HUES48 (cell line): ENCODE measurements around the gene KCNMA1.
"Not testable (repeated sequence)": the region's sequence is repeated elsewhere in the genome, so short reads cannot be mapped to it uniquely, and the experiment has no call there.

Experiments
- H3K27ac ChIP-seq: one replicate; pipeline ENCODE4 v1.7.0; 2013; ENCODE audit warnings: low read depth, low read length, inconsistent platforms
- H3K27me3 ChIP-seq: 2 replicates; pipeline ENCODE4 v1.6.1; 2013; ENCODE audit warnings: mild to moderate bottlenecking, low read length; ENCODE audit not compliant: control insufficient read depth, insufficient read depth
- H3K36me3 ChIP-seq: 2 replicates; pipeline ENCODE4 v1.6.1; 2013; ENCODE audit warnings: low read length; ENCODE audit not compliant: control insufficient read depth, insufficient read depth
- H3K4me1 ChIP-seq: 2 replicates; pipeline ENCODE4 v1.6.1; 2013; ENCODE audit warnings: mild to moderate bottlenecking, low read length; ENCODE audit not compliant: control insufficient read depth, insufficient read depth
- H3K4me3 ChIP-seq: 2 replicates; pipeline ENCODE4 v1.5.1; 2013; ENCODE audit warnings: mild to moderate bottlenecking, low read depth, low read length
- H3K9ac ChIP-seq: 2 replicates; pipeline ENCODE4 v1.6.1; 2013; ENCODE audit warnings: mild to moderate bottlenecking, low read depth, low read length, moderate library complexity
- H3K9me3 ChIP-seq: 2 replicates; pipeline ENCODE4 v1.6.1; 2013; ENCODE audit warnings: low read length; ENCODE audit not compliant: control insufficient read depth, insufficient read depth

KCNMA1 gene

DNA sequence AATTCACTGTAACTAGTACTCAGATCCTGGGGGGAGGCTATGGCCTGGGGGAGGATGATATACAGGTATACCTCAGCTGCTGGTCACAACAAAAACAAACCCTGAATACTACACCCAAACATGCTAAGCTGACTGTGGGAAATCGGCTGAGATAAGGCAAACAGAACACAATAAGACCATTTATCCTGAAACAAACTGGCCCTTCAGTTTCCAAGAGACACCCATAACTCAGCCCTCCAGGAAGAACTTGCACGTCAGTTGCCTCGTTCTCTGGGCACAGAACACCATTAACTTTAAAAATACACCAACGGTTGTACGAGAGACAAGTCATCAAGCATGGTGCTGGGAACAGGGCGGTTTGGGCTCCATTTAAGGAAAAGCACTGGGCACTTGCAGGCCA, 24.1 kb upstream of the KCNMA1 start:
- Histone ChIP-seq H3K4me1 (no peaks in the 10 kb centered on the region), H3K27ac (no peak overlapping the region), H3K4me3 (no peak overlapping the region), H3K27me3 (no peaks in the 10 kb centered on the region), H3K9me3 (peaks cover 18% of the 10 kb centered on the region), H3K36me3 (no peaks in the 10 kb centered on the region), H3K9ac (no peak overlapping the region)

DNA sequence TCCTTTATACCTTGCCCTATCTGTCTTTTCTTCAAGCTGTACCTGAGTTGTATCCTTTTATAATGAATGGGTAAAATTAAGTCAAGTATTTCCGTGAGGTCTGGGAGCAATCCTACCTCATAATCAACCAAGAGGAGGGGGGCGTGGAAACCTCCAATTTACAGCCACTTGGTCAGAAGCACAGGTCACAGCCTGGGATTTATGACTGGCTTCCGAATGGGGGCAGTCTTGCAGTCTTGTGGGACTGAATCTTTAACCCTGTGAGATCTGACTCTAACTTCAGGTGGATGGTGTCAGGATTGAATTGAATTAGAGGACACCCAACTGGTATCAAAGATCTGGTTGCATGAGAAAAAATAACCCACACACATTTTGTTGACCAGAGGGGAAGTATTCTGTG, 23.5 kb upstream of the KCNMA1 start:
- no peaks in the 10 kb centered on the region for H3K27me3 ChIP-seq
- H3K9ac ChIP-seq: no peak overlapping the region
- no peak overlapping the region for H3K4me3 ChIP-seq
- H3K4me1 ChIP-seq: no peaks in the 10 kb centered on the region
- peaks cover 18% of the 10 kb centered on the region for H3K9me3 ChIP-seq
- no peaks in the 10 kb centered on the region for H3K36me3 ChIP-seq
- no peak overlapping the region for H3K27ac ChIP-seq

DNA sequence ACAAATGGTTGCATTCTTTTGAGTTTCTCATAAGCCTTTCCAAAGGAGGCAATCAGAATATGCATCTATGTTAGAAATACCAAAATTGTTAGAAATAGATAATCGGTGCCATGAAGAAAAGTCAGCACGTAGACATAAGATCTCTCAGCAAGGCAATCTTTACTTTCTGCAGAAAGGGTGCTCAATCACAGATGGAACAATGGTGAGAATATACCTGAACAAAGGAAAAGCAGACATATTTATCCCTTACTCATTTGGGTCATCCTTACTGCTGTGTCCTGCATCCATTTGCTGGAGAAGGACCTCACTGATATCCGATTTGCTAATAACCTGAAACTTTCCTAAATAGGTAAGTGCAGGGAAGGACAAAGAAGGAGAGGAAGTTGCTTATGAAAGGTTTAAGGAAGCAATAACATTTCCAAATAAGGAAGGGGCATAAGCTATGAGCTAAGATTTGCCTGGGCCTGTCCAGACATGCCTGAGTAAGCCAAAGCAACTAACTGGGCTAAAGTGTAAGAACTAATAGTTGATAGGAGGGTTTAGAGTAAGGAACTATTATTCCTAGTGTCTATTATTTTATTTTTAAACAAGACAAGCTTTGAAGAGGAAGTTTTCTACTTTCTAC, 21.6 kb upstream of the KCNMA1 start:
- H3K36me3 ChIP-seq, H3K27ac ChIP-seq, H3K4me3 ChIP-seq, H3K9ac ChIP-seq, H3K4me1 ChIP-seq, H3K27me3 ChIP-seq: not testable (repeated sequence)
- H3K9me3 ChIP-seq: peaks cover 18% of the 10 kb centered on the region

DNA sequence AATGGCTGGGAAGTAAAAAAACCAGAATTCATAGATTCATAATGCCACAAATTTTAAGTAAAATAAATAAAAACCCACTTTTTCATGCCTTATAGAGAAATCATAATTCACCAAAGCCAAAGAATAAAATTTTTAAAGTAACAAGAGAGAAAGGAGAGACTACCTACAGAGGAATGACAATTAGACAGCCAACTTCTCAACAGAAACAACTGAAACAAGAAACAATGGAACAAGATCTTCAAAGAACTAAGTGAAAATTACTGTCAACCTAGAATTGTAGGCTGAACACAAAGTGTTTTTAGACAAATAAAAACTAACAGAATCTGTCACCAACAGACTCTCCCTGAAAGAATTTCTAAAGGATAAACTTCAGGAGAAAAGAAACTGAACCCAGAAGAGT, 15.6 kb upstream of the KCNMA1 start:
- Histone ChIP-seq H3K27ac (no peak overlapping the region), H3K4me1 (peaks cover 16% of the 10 kb centered on the region; the same call in 1 of the 2 replicates), H3K4me3 (no peak overlapping the region), H3K27me3 (no peaks in the 10 kb centered on the region), H3K36me3 (no peaks in the 10 kb centered on the region), H3K9me3 (peaks cover 8% of the 10 kb centered on the region), H3K9ac (no peak overlapping the region)

DNA sequence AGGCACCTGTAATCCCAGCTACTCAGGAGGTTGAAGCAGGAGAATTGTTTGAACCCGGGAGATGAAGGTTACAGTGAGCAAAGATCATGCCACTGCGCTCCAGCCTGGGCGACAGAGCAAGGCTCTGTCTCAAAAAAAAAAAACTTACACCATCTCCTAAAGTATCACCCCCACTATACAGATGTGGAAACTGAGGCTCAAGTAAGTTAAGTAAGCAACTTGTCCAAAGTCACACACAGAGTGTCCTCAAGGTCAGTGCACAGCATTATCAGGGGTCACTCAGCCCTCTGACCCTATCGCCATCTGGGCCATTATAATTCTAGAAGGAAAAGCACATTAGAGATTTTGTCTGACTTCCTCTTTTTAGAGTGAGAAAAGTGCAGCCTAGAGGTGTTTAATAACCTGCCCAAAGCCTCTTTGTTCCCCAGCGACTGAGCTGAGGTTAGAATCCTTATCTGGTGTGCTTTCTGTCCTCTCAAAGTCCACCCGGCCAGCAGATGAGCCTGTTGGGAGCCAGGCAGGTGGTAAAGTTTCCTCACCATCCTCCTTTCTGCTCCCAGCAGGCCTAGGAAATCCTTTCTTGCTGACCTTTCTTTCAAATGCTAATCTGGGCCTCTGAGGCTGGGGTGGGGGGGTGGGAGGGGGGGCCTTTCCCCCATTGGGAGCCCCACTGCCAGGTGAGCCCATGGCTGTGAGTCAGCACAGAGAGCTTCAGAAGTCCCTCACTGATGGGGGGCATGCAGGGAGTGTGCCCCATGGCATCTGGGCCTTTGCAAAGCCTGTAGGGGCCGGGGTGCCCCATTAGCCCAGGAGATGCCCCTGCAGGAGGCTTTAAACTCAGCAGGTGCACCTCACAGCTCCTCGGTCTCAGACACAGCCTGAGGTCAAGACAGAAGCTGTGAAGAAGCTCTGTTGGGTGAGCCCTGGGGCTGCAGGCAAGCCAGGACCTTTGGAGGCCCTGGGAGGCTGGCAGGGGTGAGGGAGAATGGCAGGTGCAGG, 12.0 kb upstream of the KCNMA1 start:
- peaks cover 16% of the 10 kb centered on the region; the same call in 1 of the 2 replicates for H3K4me1 ChIP-seq
- H3K27ac ChIP-seq: peak overlapping the region; percentile 36
- no peaks in the 10 kb centered on the region for H3K36me3 ChIP-seq
- no peak overlapping the region for H3K9ac ChIP-seq
- peaks cover 8% of the 10 kb centered on the region for H3K9me3 ChIP-seq
- no peak overlapping the region; the same call in 1 of the 2 replicates for H3K4me3 ChIP-seq
- H3K27me3 ChIP-seq: no peaks in the 10 kb centered on the region

DNA sequence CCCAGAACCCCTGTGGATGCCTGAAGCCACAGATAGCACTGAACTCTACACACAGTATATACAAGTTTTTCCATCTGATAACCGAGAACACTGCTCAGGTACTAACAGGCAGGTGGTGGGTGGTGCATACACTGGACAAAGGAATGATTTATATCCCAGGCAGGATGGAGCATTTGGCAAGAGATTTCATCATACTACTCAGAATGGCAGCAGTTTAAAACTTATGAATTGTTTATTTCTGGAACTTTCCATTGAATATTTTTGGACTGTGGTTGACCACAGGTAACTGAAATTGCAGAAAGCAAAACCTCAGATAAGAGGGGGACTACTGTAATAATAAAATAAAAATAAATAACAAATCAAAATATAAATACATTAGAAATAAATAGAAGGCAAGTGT, 10.9 kb upstream of the KCNMA1 start:
- no peak overlapping the region for H3K9ac ChIP-seq
- H3K27ac ChIP-seq: no peak overlapping the region
- peaks cover 12% of the 10 kb centered on the region for H3K9me3 ChIP-seq
- H3K27me3 ChIP-seq: no peaks in the 10 kb centered on the region
- H3K4me3 ChIP-seq: no peak overlapping the region
- peaks cover 16% of the 10 kb centered on the region; the same call in 1 of the 2 replicates for H3K4me1 ChIP-seq
- H3K36me3 ChIP-seq: no peaks in the 10 kb centered on the region

DNA sequence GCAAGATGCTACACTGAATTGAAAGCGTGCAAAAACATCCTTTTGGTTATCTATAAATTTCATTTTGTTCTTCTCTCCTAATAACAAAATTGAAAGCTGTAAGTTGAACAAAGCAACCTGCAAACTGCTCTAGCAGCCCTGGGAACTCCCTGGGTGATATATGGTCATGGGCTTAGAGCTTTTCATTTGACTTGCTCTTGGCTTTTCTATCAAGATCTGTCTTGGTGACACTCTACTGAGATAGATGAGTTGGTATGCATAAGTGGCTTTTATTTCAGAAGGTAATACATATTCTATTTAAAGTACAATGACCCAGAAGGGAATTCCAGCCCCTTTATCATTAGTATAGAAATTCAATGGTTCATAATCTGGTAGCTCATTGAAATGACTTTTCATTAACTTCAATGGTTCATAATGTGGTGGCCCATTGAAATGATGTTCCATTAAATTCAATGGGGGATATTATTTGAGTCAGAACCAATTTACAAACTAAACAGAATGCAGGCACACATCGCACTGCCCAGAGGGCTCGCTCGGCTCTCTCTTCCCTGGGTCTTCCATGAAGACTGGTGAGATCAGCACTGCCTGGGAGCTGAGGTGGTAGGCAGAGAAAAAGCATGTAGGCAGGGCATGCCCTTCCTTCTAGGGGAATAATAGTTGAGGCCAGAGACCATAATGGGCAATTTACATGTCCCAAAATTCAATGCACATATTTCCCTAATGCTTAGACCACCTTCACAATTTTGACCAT, 10.1 kb upstream of the KCNMA1 start:
- no peak overlapping the region for H3K9ac ChIP-seq
- peaks cover 8% of the 10 kb centered on the region for H3K9me3 ChIP-seq
- H3K27me3 ChIP-seq: no peaks in the 10 kb centered on the region
- H3K4me3 ChIP-seq: no peak overlapping the region
- no peaks in the 10 kb centered on the region for H3K36me3 ChIP-seq
- H3K4me1 ChIP-seq: peaks cover 16% of the 10 kb centered on the region; the same call in 1 of the 2 replicates
- no peak overlapping the region for H3K27ac ChIP-seq

DNA sequence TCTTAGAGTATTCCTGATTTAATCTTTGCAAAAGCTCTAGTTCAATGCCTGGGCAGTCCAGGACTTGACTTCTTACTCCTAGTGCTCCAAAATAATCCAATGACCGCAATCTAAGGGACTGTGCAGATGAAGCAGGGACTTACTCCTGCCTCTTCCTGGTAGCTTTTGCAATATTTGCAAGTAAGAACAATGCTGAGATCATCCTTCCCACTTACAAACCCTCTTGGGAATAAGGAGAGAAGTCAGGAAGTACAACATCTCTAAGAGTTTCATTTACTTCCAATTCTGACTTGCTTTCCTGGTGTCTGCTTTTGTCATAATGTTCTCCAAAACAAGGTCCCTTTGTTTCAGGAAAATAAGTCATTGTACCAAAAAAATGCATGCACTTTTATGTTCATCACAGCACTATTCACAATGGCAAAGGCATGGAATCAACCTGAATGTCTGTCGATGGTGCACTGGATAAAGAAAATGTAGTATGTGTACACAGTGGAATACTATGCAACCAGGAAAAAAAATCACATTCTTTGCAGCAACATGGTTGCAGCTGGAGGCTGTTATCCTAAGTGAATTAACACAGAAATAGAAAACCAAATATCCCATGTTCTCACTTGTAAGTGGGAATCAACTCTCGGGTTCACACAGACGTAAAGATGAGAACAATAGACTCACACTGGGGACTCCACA, 7.1 kb upstream of the KCNMA1 start:
- Histone ChIP-seq H3K36me3 (no peaks in the 10 kb centered on the region), H3K4me3 (no peak overlapping the region; the same call in 1 of the 2 replicates), H3K9me3 (peaks cover 8% of the 10 kb centered on the region), H3K4me1 (peaks cover 5% of the 10 kb centered on the region; the same call in 1 of the 2 replicates), H3K27me3 (peaks cover 21% of the 10 kb centered on the region), H3K27ac (no peak overlapping the region), H3K9ac (no peak overlapping the region)

DNA sequence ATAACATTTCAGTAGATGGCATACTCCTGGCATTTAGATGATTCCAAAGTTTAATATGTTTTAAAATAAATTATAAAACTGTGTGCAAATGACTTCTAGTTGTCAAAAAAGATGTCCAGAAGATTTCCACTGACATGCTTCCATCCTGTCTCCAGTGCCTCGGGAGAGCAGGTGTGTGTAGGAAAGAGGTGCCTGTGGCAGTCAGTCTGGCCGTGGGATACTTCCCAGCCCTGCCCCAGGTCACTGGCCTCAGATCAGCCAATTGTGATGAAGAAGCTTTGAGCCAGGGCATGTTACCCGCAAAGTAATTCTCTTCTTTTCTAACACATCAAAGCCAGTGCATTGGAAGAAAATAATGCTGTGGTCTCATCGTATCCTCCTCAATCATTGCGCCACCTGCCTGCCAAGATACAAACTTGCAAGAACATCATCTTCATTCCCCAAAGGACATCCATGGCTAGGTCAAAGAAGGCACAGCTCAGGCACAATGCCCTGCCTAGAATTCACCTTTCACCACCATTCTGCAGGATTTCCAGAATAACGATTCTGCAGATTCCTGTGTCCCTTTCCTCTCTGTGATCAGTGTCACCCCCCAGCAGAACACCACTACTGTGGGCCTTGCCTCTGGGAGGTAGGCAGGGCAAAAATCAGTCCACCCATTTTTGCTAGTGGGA, 6.3 kb upstream of the KCNMA1 start:
- Histone ChIP-seq H3K36me3 (no peaks in the 10 kb centered on the region), H3K9ac (no peak overlapping the region), H3K4me1 (peaks cover 1% of the 10 kb centered on the region), H3K4me3 (no peak overlapping the region), H3K9me3 (peaks cover 8% of the 10 kb centered on the region), H3K27ac (no peak overlapping the region), H3K27me3 (peaks cover 28% of the 10 kb centered on the region)

DNA sequence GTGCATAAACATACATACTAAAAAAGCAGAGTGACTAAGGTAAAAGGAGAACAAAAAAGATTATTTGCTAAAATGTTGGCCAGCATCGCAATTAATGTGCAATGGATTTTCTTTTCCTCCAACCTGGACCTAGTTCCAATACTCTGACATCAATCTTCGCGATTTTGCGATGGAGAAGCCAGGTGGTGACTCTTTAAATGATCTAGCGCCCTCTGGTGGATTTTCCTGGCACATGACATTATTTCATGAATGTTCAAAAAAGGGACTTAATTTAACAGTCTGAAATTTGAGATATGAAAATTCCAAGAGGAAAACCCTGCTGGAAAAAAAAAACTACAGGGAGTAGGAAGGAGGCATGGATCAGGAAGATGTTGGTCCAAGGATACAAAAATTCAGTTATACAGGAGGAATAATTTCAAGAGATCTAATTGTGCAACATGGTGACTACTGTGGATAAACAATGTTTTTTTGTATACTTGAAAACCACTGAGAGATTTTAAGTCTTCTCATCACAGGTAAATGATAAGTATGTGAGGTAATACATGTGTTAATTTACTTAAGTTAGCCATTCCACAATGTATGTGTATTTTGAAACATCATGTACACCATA, 4.3 kb upstream of the KCNMA1 start:
- Histone ChIP-seq H3K27ac (no peak overlapping the region), H3K9me3 (peaks cover 8% of the 10 kb centered on the region), H3K36me3 (no peaks in the 10 kb centered on the region), H3K4me1 (peaks cover 5% of the 10 kb centered on the region), H3K27me3 (peaks cover 46% of the 10 kb centered on the region), H3K9ac (no peak overlapping the region), H3K4me3 (no peak overlapping the region)
